Fibroblast of lung (primary cell): ENCODE measurements around the gene SLAIN1. TPM values are rescaled to one million over a fixed set of nuclear protein-coding genes. Genes with fewer than 3 reads are reported as not detected.

Experiments
- DNase-seq, 2 donors: peaks; one replicate each; pipeline versions ENCODE4 v3.0.0 to v3.0.0-alpha.2; 2010; ENCODE audit warnings: low read depth in 2 of 2
- H2AFZ ChIP-seq: 2 replicates; pipeline ENCODE4 v1.5.1; 2012; ENCODE audit warnings: low read length, control low read depth, inconsistent platforms
- H3K27ac ChIP-seq: 2 replicates; pipeline ENCODE4 v1.5.1; 2011; ENCODE audit warnings: low read length, control low read depth; ENCODE audit not compliant: insufficient read depth
- H3K27me3 ChIP-seq: 2 replicates; pipeline ENCODE4 v1.5.1; 2011; ENCODE audit warnings: mild to moderate bottlenecking, low read length; ENCODE audit not compliant: control insufficient read depth, insufficient read depth
- H3K36me3 ChIP-seq: 2 replicates; pipeline ENCODE4 v1.5.1; 2011; ENCODE audit warnings: low read length; ENCODE audit not compliant: control insufficient read depth, insufficient read depth
- H3K4me1 ChIP-seq: 2 replicates; pipeline ENCODE4 v1.5.1; 2011; ENCODE audit warnings: low read length; ENCODE audit not compliant: control insufficient read depth, insufficient read depth; ENCODE audit errors: extremely low read depth
- H3K4me2 ChIP-seq: 2 replicates; pipeline ENCODE4 v1.5.1; 2011; ENCODE audit warnings: low read length, control low read depth; ENCODE audit not compliant: insufficient read depth; ENCODE audit errors: extremely low read depth
- H3K4me3 ChIP-seq, 4 experiments: fragments of 200-600 bp in 1 of 4; sonication (generic) in 1 of 4; replicated peaks in 1 of 4; 2 replicates each; pipeline ENCODE4 v1.5.1; 2011 to 2016; ENCODE audit warnings: low read length in 4 of 4, low read depth in 3 of 4, mild to moderate bottlenecking in 3 of 4, control low read depth in 2 of 4, inconsistent platforms in 1 of 4, mixed read lengths in 1 of 4; ENCODE audit not compliant: insufficient read depth in 1 of 4; ENCODE audit errors: control extremely low read depth in 1 of 4
- H3K79me2 ChIP-seq: 2 replicates; pipeline ENCODE4 v1.5.1; 2012; ENCODE audit warnings: mild to moderate bottlenecking, low read length, inconsistent platforms; ENCODE audit not compliant: control insufficient read depth, insufficient read depth
- H3K9ac ChIP-seq: 2 replicates; pipeline ENCODE4 v1.5.1; 2011; ENCODE audit warnings: mild to moderate bottlenecking, low read length, control low read depth; ENCODE audit not compliant: insufficient read depth
- H3K9me3 ChIP-seq: 2 replicates; pipeline ENCODE4 v1.5.1; 2012; ENCODE audit warnings: low read depth, low read length; ENCODE audit not compliant: control insufficient read depth, insufficient read depth
- H4K20me1 ChIP-seq: 2 replicates; pipeline ENCODE4 v1.5.1; 2011; ENCODE audit warnings: low read length; ENCODE audit not compliant: control insufficient read depth, insufficient read depth; ENCODE audit errors: extremely low read depth
- EZH2 ChIP-seq: IDR thresholded peaks from 2 replicates; pipeline ENCODE4 v1.5.1; 2012; ENCODE audit warnings: low read length, control low read depth, mild to moderate bottlenecking; ENCODE audit errors: missing control alignments
- polyA plus RNA-seq, 2 donors: library from polyadenylated mRNA; depleted of rRNA in 1 of 2; stranded (reverse) in 1 of 2; unstranded in 1 of 2; fragments of >200 nt; gene quantifications; 2 replicates each; pipeline ENCODE4 v1.2.1, GENCODE V29; 2011 to 2012; ENCODE audit warnings: missing spikeins in 1 of 2
- total RNA-seq: library from RNA; depleted of rRNA; stranded (reverse); fragments of >200 nt; gene quantifications from 2 replicates; pipeline ENCODE4 v1.2.1, GENCODE V29; 2014
- TF ChIP-seq, protein P1 (sequence below), 2 donors: IDR thresholded peaks in 1 of 2; conservative IDR thresholded peaks in 1 of 2; 1 replicate in 1 of 2; 2 replicates in 1 of 2; pipeline ENCODE4 v1.5.1; 2011 to 2012; ENCODE audit warnings: low read length in 2 of 2, control low read depth in 1 of 2, inconsistent platforms in 1 of 2, low read depth in 1 of 2, mild to moderate bottlenecking in 1 of 2

The SLAIN1 gene
- total and polyA plus RNA-seq, 2 donors (not counting 1 experiment from before 2014, with no cell fraction given): 0.54 to 2.6 TPM

DNA sequence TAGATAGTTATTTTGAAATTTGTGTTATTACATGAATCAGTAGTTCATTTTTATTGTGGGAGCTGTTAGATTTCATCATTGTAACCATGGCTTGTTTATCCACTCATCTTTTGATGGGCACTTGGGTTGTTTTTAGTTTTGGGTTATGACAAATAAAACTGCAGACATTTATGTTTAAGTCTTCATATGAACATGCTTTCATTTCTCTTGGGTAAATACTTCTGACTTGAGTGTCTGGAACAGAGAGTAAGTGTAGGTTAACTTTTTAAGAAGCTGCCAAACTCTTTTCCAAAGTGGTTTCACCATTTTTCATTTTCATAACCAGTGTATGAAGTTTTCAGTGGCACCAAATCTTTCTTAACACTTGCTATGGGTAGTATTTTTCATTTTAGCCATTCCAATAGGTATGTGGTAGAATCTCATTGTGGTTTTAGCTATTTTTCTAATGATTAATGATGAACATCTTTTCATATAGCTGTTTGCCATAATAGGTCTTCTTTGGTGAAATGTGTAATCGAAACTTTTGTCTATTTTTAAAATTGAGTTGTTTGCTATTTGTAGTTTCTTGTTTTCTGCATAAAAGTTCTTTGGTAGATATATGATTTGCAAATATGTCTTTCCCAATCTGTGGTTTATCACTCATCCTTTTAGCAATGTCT is 17.9 kb downstream of the SLAIN1 start:
- DNase-seq: no peak
- H3K9me3 ChIP-seq: no peaks in the 10 kb centered on the region
- H3K36me3 ChIP-seq: no peaks in the 10 kb centered on the region
- no peaks in the 10 kb centered on the region for H3K27me3 ChIP-seq
- no peaks in the 10 kb centered on the region for H3K4me1 ChIP-seq
- no peak overlapping the region for H3K9ac ChIP-seq
- TF ChIP-seq, protein P1, sequence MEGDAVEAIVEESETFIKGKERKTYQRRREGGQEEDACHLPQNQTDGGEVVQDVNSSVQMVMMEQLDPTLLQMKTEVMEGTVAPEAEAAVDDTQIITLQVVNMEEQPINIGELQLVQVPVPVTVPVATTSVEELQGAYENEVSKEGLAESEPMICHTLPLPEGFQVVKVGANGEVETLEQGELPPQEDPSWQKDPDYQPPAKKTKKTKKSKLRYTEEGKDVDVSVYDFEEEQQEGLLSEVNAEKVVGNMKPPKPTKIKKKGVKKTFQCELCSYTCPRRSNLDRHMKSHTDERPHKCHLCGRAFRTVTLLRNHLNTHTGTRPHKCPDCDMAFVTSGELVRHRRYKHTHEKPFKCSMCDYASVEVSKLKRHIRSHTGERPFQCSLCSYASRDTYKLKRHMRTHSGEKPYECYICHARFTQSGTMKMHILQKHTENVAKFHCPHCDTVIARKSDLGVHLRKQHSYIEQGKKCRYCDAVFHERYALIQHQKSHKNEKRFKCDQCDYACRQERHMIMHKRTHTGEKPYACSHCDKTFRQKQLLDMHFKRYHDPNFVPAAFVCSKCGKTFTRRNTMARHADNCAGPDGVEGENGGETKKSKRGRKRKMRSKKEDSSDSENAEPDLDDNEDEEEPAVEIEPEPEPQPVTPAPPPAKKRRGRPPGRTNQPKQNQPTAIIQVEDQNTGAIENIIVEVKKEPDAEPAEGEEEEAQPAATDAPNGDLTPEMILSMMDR (conservative IDR thresholded peaks at IDR 0.05 in 1 of 2, IDR thresholded peaks at IDR 0.05 in 1 of 2; ENCODE audit: low read depth in 1 of 2, low read length in 2 of 2): no peak
- no peak for TF ChIP-seq EZH2
- no peak overlapping the region for H3K27ac ChIP-seq
- no peaks in the 10 kb centered on the region for H3K79me2 ChIP-seq
- H3K4me3 ChIP-seq: no peak overlapping the region
- H4K20me1 ChIP-seq: no peaks in the 10 kb centered on the region
- H2AFZ ChIP-seq: no peak overlapping the region
- no peak overlapping the region for H3K4me2 ChIP-seq

- Histone ChIP-seq H3K79me2 (no peaks in the 10 kb centered on the region), H3K4me1 (no peaks in the 10 kb centered on the region), H3K9ac (no peak overlapping the region), H3K27ac (no peak overlapping the region), H2AFZ (no peak overlapping the region), H3K36me3 (no peaks in the 10 kb centered on the region), H3K4me2 (no peak overlapping the region), H3K9me3 (no peaks in the 10 kb centered on the region), H4K20me1 (no peaks in the 10 kb centered on the region), H3K27me3 (no peaks in the 10 kb centered on the region), H3K4me3 (no peak overlapping the region)
- DNase-seq: no peak
- TF ChIP-seq, protein P1 (conservative IDR thresholded peaks at IDR 0.05 in 1 of 2, IDR thresholded peaks at IDR 0.05 in 1 of 2; ENCODE audit: low read depth in 1 of 2, low read length in 2 of 2): no peak
- no peak for TF ChIP-seq EZH2
Measured at GRCh38 chr13:77716692-77717091, 19.2 kb downstream of the SLAIN1 start.

DNA sequence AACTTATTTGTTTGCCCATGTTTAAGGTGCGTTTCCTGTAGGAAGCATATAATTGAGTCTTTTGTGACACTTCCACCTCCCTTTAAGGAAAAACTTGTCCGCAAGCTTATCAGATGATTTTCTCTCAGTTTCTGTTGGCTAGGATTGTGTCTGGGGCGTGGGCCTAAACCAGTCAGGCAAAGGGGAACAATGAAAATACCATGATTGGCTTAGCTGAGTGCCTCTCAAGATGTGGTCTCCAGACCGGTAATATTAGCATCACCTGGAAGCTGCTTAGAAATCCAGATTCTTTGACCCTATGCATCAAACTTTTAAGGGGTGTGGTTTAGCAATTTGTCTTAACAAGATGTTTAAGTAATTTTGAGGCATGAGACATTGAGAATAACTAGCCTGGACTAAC is 20.0 kb downstream of the SLAIN1 start:
- Histone ChIP-seq H3K27ac (no peak overlapping the region), H3K9ac (no peak overlapping the region), H3K4me1 (no peaks in the 10 kb centered on the region), H4K20me1 (no peaks in the 10 kb centered on the region), H3K79me2 (no peaks in the 10 kb centered on the region), H3K36me3 (no peaks in the 10 kb centered on the region), H3K27me3 (no peaks in the 10 kb centered on the region), H3K4me3 (no peak overlapping the region), H2AFZ (no peak overlapping the region), H3K9me3 (no peaks in the 10 kb centered on the region), H3K4me2 (no peak overlapping the region)
- TF ChIP-seq, protein P1 (conservative IDR thresholded peaks at IDR 0.05 in 1 of 2, IDR thresholded peaks at IDR 0.05 in 1 of 2; ENCODE audit: low read depth in 1 of 2, low read length in 2 of 2): no peak
- TF ChIP-seq EZH2: no peak
- DNase-seq: no peak
